ENCODE data around the gene PRDM4. TPM values are rescaled to one million over a fixed set of nuclear protein-coding genes. Genes with fewer than 3 reads are reported as not detected.

Gene PRDM4
- total and polyA plus RNA-seq, 8 donors, result 8.3 to 207 (median 35.9) TPM

DNA sequence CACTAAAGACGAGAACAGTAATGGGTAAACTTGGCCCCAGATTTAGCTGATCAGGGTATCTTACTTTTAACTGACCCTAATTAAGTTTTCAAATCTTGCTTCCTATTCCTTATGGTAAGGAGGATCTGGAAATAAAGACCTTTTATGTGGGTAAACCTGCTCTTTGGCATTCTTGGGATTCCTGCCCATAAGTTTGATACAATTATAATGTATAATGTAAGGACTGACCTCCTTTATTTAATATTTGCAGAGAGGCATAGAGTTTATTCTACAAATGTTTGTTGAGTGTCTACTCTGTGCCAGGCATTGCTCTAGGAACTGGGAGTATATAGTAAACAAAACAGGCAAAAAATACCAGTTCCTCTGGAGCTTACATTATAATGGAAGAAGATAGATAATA, 4.4 kb upstream of the PRDM4 start:
- intact Hi-C loops (cut with DNase I; ENCODE audit: low total_unique reads), result no loop called here
- WGBS, 5 donors, result 33 to 67% (median 42%) methylated on average over 1 of the region's 1 CpG
- Histone ChIP-seq H3K36me3 (no peaks in the 10 kb centered on the region), H3K4me1 (peaks cover 0 to 8% (median 7%) of the 10 kb centered on the region in 4 donors), H3K4me3 (no peak overlapping the region), H3K27ac (no peak overlapping the region), H3K27me3 (no peaks in the 10 kb centered on the region), H3K9me3 (no peaks in the 10 kb centered on the region)
- no peak for TF ChIP-seq POLR2AphosphoS5 (IDR thresholded peaks at IDR 0.05)
- TF ChIP-seq, protein P1, sequence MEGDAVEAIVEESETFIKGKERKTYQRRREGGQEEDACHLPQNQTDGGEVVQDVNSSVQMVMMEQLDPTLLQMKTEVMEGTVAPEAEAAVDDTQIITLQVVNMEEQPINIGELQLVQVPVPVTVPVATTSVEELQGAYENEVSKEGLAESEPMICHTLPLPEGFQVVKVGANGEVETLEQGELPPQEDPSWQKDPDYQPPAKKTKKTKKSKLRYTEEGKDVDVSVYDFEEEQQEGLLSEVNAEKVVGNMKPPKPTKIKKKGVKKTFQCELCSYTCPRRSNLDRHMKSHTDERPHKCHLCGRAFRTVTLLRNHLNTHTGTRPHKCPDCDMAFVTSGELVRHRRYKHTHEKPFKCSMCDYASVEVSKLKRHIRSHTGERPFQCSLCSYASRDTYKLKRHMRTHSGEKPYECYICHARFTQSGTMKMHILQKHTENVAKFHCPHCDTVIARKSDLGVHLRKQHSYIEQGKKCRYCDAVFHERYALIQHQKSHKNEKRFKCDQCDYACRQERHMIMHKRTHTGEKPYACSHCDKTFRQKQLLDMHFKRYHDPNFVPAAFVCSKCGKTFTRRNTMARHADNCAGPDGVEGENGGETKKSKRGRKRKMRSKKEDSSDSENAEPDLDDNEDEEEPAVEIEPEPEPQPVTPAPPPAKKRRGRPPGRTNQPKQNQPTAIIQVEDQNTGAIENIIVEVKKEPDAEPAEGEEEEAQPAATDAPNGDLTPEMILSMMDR (IDR thresholded peaks at IDR 0.05), result no peak
- TF ChIP-seq POLR2A (IDR thresholded peaks at IDR 0.05), result no peak
- no peak for TF ChIP-seq EP300 (IDR thresholded peaks at IDR 0.05)
- no peak for DNase-seq

DNA sequence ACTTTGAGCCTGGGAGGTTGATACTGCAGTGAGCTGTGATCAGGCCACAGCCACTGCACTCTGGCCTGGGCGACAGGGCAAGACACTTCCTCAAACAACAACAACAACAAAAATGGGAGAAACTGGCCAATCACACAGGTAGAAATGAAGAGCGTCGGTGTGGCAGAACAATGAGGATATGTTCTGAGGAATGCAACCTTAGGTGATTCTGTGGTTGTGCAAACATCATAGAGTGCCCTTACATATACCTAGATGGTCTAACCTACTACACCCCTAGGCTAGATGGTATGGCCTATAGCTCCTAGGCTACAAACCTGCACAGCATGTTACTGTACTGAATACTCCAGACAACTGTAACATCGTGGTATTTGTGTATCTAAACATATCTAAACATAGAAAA, 3.7 kb upstream of the PRDM4 start:
- Histone ChIP-seq H3K27me3 (no peaks in the 10 kb centered on the region), H3K36me3 (no peaks in the 10 kb centered on the region), H3K4me3 (no peak overlapping the region), H3K4me1 (peaks cover 6 to 15% (median 14%) of the 10 kb centered on the region in 4 donors), H3K9me3 (no peaks in the 10 kb centered on the region), H3K27ac (no peak overlapping the region)
- intact Hi-C loops (cut with DNase I; ENCODE audit: low total_unique reads), result no loop called here
- no peak for DNase-seq
- TF ChIP-seq EP300 (IDR thresholded peaks at IDR 0.05), result no peak
- TF ChIP-seq POLR2AphosphoS5 (IDR thresholded peaks at IDR 0.05), result no peak
- TF ChIP-seq, protein P1 (IDR thresholded peaks at IDR 0.05), result no peak
- TF ChIP-seq POLR2A (IDR thresholded peaks at IDR 0.05), result no peak
- WGBS, 5 donors, result 67 to 83% (median 73%) methylated on average over 4 of the region's 4 CpGs

DNA sequence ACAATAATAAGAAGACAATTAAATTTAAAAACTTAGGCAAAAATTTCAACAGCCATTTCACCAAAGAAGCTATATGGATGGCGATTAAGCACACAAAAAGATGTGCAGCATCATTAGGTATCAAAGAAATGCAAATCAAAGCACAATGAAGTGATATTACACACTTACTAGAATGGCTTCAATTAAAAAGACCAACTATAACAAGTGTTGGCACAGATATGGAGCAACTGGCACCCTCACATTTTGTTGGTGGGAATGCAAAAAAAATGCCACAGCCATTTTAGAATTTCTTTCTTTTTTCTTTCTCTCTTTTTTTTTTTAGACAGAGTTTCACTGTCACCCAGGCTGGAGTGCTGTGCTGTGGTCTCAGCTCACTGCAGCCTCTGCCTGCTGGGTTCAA, 1.9 kb upstream of the PRDM4 start:
- intact Hi-C loops (cut with DNase I; ENCODE audit: low total_unique reads), result no loop called here
- 87 to 96% (median 91%) methylated on average over 1 of the region's 1 CpG for WGBS, 5 donors

DNA sequence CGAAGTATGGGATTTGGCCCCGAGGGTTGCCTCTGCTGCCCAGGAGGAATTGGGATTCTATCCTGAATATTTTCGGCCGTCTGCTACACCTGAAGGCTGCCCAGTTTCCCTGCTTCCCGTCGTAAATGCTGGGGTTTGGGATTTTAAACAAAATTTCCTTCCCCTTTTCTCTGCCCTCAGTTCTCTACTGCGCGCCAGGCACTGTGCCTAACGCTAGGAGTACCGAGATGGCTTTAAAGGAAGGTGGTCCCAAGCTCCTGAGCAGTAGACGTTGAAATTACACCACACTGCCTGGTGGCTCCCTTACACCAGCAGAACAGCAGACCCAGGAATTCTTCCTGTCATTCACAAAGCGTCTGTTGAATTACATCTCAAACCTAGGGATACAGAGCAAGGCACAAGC, 566 bp upstream of the PRDM4 start:
- TF ChIP-seq, protein P1 (IDR thresholded peaks at IDR 0.05), result no peak
- TF ChIP-seq EP300 (IDR thresholded peaks at IDR 0.05) (no peak), POLR2A (IDR thresholded peaks at IDR 0.05) (no peak), POLR2AphosphoS5 (IDR thresholded peaks at IDR 0.05) (no peak)

More for the DNA sequence above, 1.9 kb upstream of the PRDM4 start:
- Histone ChIP-seq H3K27me3 (no peaks in the 10 kb centered on the region), H3K4me3 (no peak overlapping the region), H3K36me3 (peaks cover 0 to 8% (median 3%) of the 10 kb centered on the region in 4 donors), H3K4me1 (peaks cover 23 to 32% (median 31%) of the 10 kb centered on the region in 4 donors), H3K27ac (no peak overlapping the region), H3K9me3 (no peaks in the 10 kb centered on the region)
- DNase-seq, result no peak
- TF ChIP-seq POLR2AphosphoS5 (IDR thresholded peaks at IDR 0.05) (no peak), POLR2A (IDR thresholded peaks at IDR 0.05) (no peak), EP300 (IDR thresholded peaks at IDR 0.05) (no peak)

DNA sequence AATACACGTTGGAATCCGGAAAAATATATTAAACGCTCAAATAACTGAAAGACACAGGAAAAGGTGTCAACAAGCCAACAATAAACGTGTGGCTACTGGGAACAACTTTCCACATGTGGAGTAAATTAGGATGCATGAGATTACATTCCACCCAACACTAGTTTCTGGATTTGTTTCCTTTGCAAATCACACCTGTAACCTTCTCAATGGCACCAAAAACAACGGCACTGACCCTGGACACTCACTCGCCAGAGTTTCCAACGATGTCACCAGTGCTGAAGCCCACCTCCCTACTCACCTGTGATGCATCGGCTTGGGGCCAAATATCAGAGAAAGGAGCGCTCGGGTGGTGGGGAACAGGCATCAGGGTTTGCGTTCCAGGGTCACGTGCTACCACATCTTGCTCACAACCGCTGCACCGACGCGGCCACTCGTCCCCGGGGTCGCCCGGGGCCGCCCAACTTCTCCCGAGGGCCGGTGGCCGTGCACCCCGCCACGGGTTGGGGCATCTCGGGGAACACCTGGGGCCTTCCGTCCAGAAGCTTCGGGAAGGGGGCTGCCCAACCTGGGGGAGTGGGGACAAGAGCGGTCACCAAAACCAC, 629 bp downstream of the PRDM4 start:
- H3K4me1 ChIP-seq, result peaks cover 27 to 39% (median 35%) of the 10 kb centered on the region in 4 donors
- H3K36me3 ChIP-seq, result peaks cover 15 to 27% (median 25%) of the 10 kb centered on the region in 4 donors
- peak overlapping the region; percentile 83 to 92 (median 88) for H3K4me3 ChIP-seq
- H3K9me3 ChIP-seq, result no peaks in the 10 kb centered on the region
- no peaks in the 10 kb centered on the region for H3K27me3 ChIP-seq
- TF ChIP-seq POLR2AphosphoS5 (IDR thresholded peaks at IDR 0.05), result no peak
- TF ChIP-seq, protein P1 (IDR thresholded peaks at IDR 0.05), result no peak
- no peak for TF ChIP-seq POLR2A (IDR thresholded peaks at IDR 0.05)
- no peak for TF ChIP-seq EP300 (IDR thresholded peaks at IDR 0.05)
- peak overlapping the region; percentile 73 to 88 (median 82) for H3K27ac ChIP-seq
- intact Hi-C loops (cut with DNase I; ENCODE audit: low total_unique reads), result no loop called here
- DNase-seq, result peak in 1 of 2 donors; percentile 65
- 1 to 2% (median 1%) methylated on average over 12 to 30 of the region's 30 CpGs for WGBS, 5 donors

More for the DNA sequence above, 566 bp upstream of the PRDM4 start:
- Histone ChIP-seq H3K9me3 (no peaks in the 10 kb centered on the region), H3K27me3 (no peaks in the 10 kb centered on the region), H3K4me1 (peaks cover 27 to 39% (median 35%) of the 10 kb centered on the region in 4 donors), H3K27ac (peak overlapping the region; percentile 11 to 86 (median 44)), H3K4me3 (peak overlapping the region; percentile 83 to 92 (median 88)), H3K36me3 (peaks cover 3 to 15% (median 13%) of the 10 kb centered on the region in 4 donors)
- DNase-seq, result peak in 1 of 2 donors; percentile 36
- 1 to 6% (median 4%) methylated on average over 12 of the region's 12 CpGs for WGBS, 5 donors
- intact Hi-C loops (cut with DNase I; ENCODE audit: low total_unique reads), result no loop called here
